ENCODE measurements around the gene FAM124B.

FAM124B gene

GRCh38 chr2:224416656-224417360 lies 14.9 kb upstream of the FAM124B start:
- ATAC-seq (ENCODE audit: low read depth) (no peak), DNase-seq (ENCODE audit: low spot score) (no peak)
- Histone ChIP-seq H3K4me3 (ENCODE audit: severe bottlenecking) (no peak overlapping the region), H3K27ac (ENCODE audit: poor library complexity, severe bottlenecking) (no peak overlapping the region), H3K27me3 (ENCODE audit: insufficient read depth, poor library complexity, severe bottlenecking) (no peaks in the 10 kb centered on the region), H3K4me1 (ENCODE audit: insufficient read depth, poor library complexity, severe bottlenecking) (no peaks in the 10 kb centered on the region), H3K36me3 (ENCODE audit: low read depth) (no peaks in the 10 kb centered on the region), H3K9me3 (ENCODE audit: severe bottlenecking) (no peaks in the 10 kb centered on the region)
- no peak for TF ChIP-seq CTCF (IDR thresholded peaks at IDR 0.05; ENCODE audit: poor library complexity, severe bottlenecking)

DNA sequence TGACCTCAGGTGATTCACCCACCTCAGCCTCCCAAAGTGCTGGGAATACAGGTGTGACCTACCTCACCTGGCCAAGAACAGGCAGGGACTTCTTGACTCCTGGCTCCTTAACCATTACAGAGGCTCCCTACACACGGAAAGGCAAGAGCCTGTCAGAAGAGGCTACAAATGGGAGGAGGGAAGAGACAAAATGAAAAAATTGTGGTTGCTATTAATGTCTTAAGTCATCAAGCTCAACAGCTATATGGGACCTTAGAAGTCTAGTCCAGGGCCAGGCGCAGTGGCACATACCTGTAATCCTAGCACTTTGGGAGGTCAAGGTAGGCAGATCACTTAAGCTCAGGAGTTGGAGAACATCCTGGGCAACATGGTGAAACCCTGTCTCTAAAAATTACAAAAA lies 11.5 kb upstream of the FAM124B start:
- TF ChIP-seq CTCF (IDR thresholded peaks at IDR 0.05; ENCODE audit: poor library complexity, severe bottlenecking), result no peak
- DNase-seq (ENCODE audit: low spot score), result no peak

GRCh38 chr2:224412141-224413015 lies 10.5 kb upstream of the FAM124B start:
- Histone ChIP-seq H3K4me1 (ENCODE audit: insufficient read depth, poor library complexity, severe bottlenecking) (no peaks in the 10 kb centered on the region), H3K4me3 (ENCODE audit: severe bottlenecking) (no peak overlapping the region), H3K27ac (ENCODE audit: poor library complexity, severe bottlenecking) (no peak overlapping the region), H3K36me3 (ENCODE audit: low read depth) (no peaks in the 10 kb centered on the region), H3K9me3 (ENCODE audit: severe bottlenecking) (no peaks in the 10 kb centered on the region), H3K27me3 (ENCODE audit: insufficient read depth, poor library complexity, severe bottlenecking) (no peaks in the 10 kb centered on the region)
- no peak for DNase-seq (ENCODE audit: low spot score)
- no peak for ATAC-seq (ENCODE audit: low read depth)
- no peak for TF ChIP-seq CTCF (IDR thresholded peaks at IDR 0.05; ENCODE audit: poor library complexity, severe bottlenecking)

More for the DNA sequence above, 11.5 kb upstream of the FAM124B start:
- Histone ChIP-seq H3K36me3 (ENCODE audit: low read depth) (no peaks in the 10 kb centered on the region), H3K4me1 (ENCODE audit: insufficient read depth, poor library complexity, severe bottlenecking) (no peaks in the 10 kb centered on the region), H3K4me3 (ENCODE audit: severe bottlenecking) (no peak overlapping the region), H3K9me3 (ENCODE audit: severe bottlenecking) (no peaks in the 10 kb centered on the region), H3K27me3 (ENCODE audit: insufficient read depth, poor library complexity, severe bottlenecking) (no peaks in the 10 kb centered on the region), H3K27ac (ENCODE audit: poor library complexity, severe bottlenecking) (no peak overlapping the region)
- ATAC-seq (ENCODE audit: low read depth), result no peak

GRCh38 chr2:224410946-224411561 lies 9.1 kb upstream of the FAM124B start:
- Histone ChIP-seq H3K4me1 (ENCODE audit: insufficient read depth, poor library complexity, severe bottlenecking) (no peaks in the 10 kb centered on the region), H3K9me3 (ENCODE audit: severe bottlenecking) (no peaks in the 10 kb centered on the region), H3K4me3 (ENCODE audit: severe bottlenecking) (no peak overlapping the region), H3K36me3 (ENCODE audit: low read depth) (no peaks in the 10 kb centered on the region), H3K27me3 (ENCODE audit: insufficient read depth, poor library complexity, severe bottlenecking) (no peaks in the 10 kb centered on the region), H3K27ac (ENCODE audit: poor library complexity, severe bottlenecking) (no peak overlapping the region)
- no peak for TF ChIP-seq CTCF (IDR thresholded peaks at IDR 0.05; ENCODE audit: poor library complexity, severe bottlenecking)
- ATAC-seq (ENCODE audit: low read depth) (no peak), DNase-seq (ENCODE audit: low spot score) (no peak)

All from RWPE2 (cell line).